Measurements from ENCODE around the gene IFT172.

The IFT172 gene

GRCh38 chr2:27498975-27499374 lies 9.4 kb upstream of the IFT172 start:
- TF ChIP-seq POLR2AphosphoS5 (IDR thresholded peaks at IDR 0.05; ENCODE audit: low read depth, low read length) (no peak), FOXP2 (optimal IDR thresholded peaks at IDR 0.05; ENCODE audit: borderline replicate concordance, extremely low read depth, extremely low read length, insufficient read depth) (no peak), SIN3A (IDR thresholded peaks at IDR 0.05; ENCODE audit: borderline replicate concordance, insufficient read depth, low read length) (no peak), TAF1 (IDR thresholded peaks at IDR 0.05; ENCODE audit: borderline replicate concordance, insufficient read depth, low read length) (no peak), REST (IDR thresholded peaks at IDR 0.05; ENCODE audit: insufficient read depth in 1 of 2, low read depth in 2 of 2, low read length in 2 of 2) (no peak)

DNA sequence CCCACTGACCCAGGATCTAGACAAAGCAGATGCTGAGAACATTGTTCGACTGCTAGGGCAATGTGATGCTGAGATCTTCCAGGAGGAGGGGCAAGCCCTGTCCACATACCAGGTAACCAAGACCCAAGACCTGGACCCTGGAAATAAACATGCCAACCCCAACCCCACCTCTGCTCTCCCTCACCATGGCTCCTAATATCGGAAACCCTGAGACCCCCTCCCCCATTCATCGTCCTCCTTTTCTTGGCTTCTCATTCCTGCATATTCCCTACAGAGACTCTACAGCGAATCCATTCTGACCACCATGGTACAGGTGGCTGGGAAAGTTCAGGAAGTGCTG lies 7.7 kb upstream of the IFT172 start:
- TF ChIP-seq REST (IDR thresholded peaks at IDR 0.05; ENCODE audit: insufficient read depth in 1 of 2, low read depth in 2 of 2, low read length in 2 of 2) (no peak), FOXP2 (optimal IDR thresholded peaks at IDR 0.05; ENCODE audit: borderline replicate concordance, extremely low read depth, extremely low read length, insufficient read depth) (no peak), SIN3A (IDR thresholded peaks at IDR 0.05; ENCODE audit: borderline replicate concordance, insufficient read depth, low read length) (no peak), POLR2AphosphoS5 (IDR thresholded peaks at IDR 0.05; ENCODE audit: low read depth, low read length) (no peak), TAF1 (IDR thresholded peaks at IDR 0.05; ENCODE audit: borderline replicate concordance, insufficient read depth, low read length) (no peak)

GRCh38 chr2:27496357-27497287 lies 7.1 kb upstream of the IFT172 start, which contains the start of gene GCKR:
TSS of gene GCKR (plus strand) at chr2:27496839. CDS start at chr2:27496905, 66 bp downstream.
- TF ChIP-seq TAF1 (IDR thresholded peaks at IDR 0.05; ENCODE audit: borderline replicate concordance, insufficient read depth, low read length) (no peak), FOXP2 (optimal IDR thresholded peaks at IDR 0.05; ENCODE audit: borderline replicate concordance, extremely low read depth, extremely low read length, insufficient read depth) (no peak), REST (IDR thresholded peaks at IDR 0.05; ENCODE audit: insufficient read depth in 1 of 2, low read depth in 2 of 2, low read length in 2 of 2) (no peak), SIN3A (IDR thresholded peaks at IDR 0.05; ENCODE audit: borderline replicate concordance, insufficient read depth, low read length) (no peak), POLR2AphosphoS5 (IDR thresholded peaks at IDR 0.05; ENCODE audit: low read depth, low read length) (no peak)

DNA sequence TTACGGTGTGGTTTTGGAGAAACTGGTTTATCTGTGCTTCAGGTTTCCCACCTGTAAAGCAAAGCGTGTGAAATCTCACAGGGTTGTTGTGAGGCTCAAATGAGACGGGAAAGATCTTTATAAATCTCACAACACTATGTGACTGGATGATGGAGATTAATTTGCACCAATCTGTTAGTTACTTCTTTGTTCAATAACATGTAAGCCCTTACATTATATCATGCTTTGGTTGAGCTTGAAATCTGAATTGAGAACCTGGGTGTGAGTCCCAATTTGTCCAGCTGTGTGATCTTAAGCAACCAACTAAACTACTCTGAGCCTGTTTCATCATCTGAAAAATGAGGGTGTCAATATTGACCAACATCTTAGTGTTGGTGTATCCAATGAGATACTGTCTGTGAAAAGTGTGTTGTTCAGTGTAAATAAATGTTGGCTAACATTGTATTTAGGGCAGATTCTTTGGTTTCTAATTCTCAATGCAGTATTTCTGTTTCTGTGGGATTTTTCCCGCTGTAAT lies 6.4 kb upstream of the IFT172 start:
- no peak for TF ChIP-seq REST (IDR thresholded peaks at IDR 0.05; ENCODE audit: insufficient read depth in 1 of 2, low read depth in 2 of 2, low read length in 2 of 2)
